Measurements from ENCODE around the gene LYST. TPM values are rescaled to one million over a fixed set of nuclear protein-coding genes. Genes with fewer than 3 reads are reported as not detected.

LYST gene
- total RNA-seq, 1 experiment from 2014 or later: 5.4 TPM

- no peak for DNase-seq (ENCODE audit: low read depth)
These were observed 144.7 kb downstream of the LYST start for GRCh38 chr1:235721982-235722381.

- peak; percentile 48 for DNase-seq (ENCODE audit: low read depth)
These were observed 146.2 kb downstream of the LYST start for GRCh38 chr1:235720544-235720943.

- DNase-seq (ENCODE audit: low read depth): no peak
These were observed 152.4 kb downstream of the LYST start for GRCh38 chr1:235714205-235714897.

- no peak for DNase-seq (ENCODE audit: low read depth)
These were observed 153.9 kb downstream of the LYST start for GRCh38 chr1:235712812-235713211.

- no peak for DNase-seq (ENCODE audit: low read depth)
These were observed 156.0 kb downstream of the LYST start for GRCh38 chr1:235710687-235711086.

GRCh38 chr1:235709018-235709417, 157.7 kb downstream of the LYST start:
- no peak for DNase-seq (ENCODE audit: low read depth)

- peak; percentile 93 for DNase-seq (ENCODE audit: low read depth)
These were observed 158.2 kb downstream of the LYST start for GRCh38 chr1:235708390-235708962.

GRCh38 chr1:235703506-235703905, 163.2 kb downstream of the LYST start:
- DNase-seq (ENCODE audit: low read depth): peak; percentile 74

GRCh38 chr1:235702412-235702811, 164.3 kb downstream of the LYST start:
- DNase-seq (ENCODE audit: low read depth): no peak

GRCh38 chr1:235697508-235697907, 169.2 kb downstream of the LYST start:
- no peak for DNase-seq (ENCODE audit: low read depth)

- no peak for DNase-seq (ENCODE audit: low read depth)
These were observed 177.3 kb downstream of the LYST start for GRCh38 chr1:235689356-235689755.

GRCh38 chr1:235688096-235688495, 178.6 kb downstream of the LYST start:
- no peak for DNase-seq (ENCODE audit: low read depth)

- no peak for DNase-seq (ENCODE audit: low read depth)
These were observed 183.1 kb downstream of the LYST start for GRCh38 chr1:235683653-235684052.

- DNase-seq (ENCODE audit: low read depth): no peak
These were observed 184.5 kb downstream of the LYST start for GRCh38 chr1:235682216-235682615.

GRCh38 chr1:235679644-235680043, 187.1 kb downstream of the LYST start:
- DNase-seq (ENCODE audit: low read depth): no peak

- DNase-seq (ENCODE audit: low read depth): no peak
These were observed 187.7 kb downstream of the LYST start for GRCh38 chr1:235679005-235679404.

GRCh38 chr1:235675152-235675890, 191.4 kb downstream of the LYST start:
- peak; percentile 11 for DNase-seq (ENCODE audit: low read depth)

GRCh38 chr1:235673981-235674380, 192.7 kb downstream of the LYST start:
- no peak for DNase-seq (ENCODE audit: low read depth)

- no peak for DNase-seq (ENCODE audit: low read depth)
These were observed 194.7 kb downstream of the LYST start for GRCh38 chr1:235671992-235672391.

GRCh38 chr1:235670157-235670776, 196.4 kb downstream of the LYST start:
- no peak for DNase-seq (ENCODE audit: low read depth)

GRCh38 chr1:235669277-235669676, 197.4 kb downstream of the LYST start:
- no peak for DNase-seq (ENCODE audit: low read depth)

- DNase-seq (ENCODE audit: low read depth): no peak
These were observed 203.1 kb downstream of the LYST start for GRCh38 chr1:235663628-235664027.
